Activated naive CD8-positive, alpha-beta T cell (primary cell): ENCODE results near the gene MACF1.
"Not testable (repeated sequence)": the region's sequence is repeated elsewhere in the genome, so short reads cannot be mapped to it uniquely, and the experiment has no call there.

Experiments
- H3K27ac Mint-ChIP-seq: one replicate; pipeline ENCODE4 v1.8.0; 2021; ENCODE audit warnings: mixed read lengths
- H3K27me3 Mint-ChIP-seq: one replicate; pipeline ENCODE4 v1.8.0; 2021; ENCODE audit warnings: mixed read lengths
- H3K36me3 Mint-ChIP-seq: one replicate; pipeline ENCODE4 v1.8.0; 2021; ENCODE audit warnings: mixed read lengths
- H3K4me1 Mint-ChIP-seq: one replicate; pipeline ENCODE4 v1.8.0; 2021; ENCODE audit warnings: low read depth, mixed read lengths
- H3K4me3 Mint-ChIP-seq: one replicate; pipeline ENCODE4 v1.8.0; 2021; ENCODE audit warnings: mild to moderate bottlenecking, mixed read lengths
- H3K9me3 Mint-ChIP-seq: one replicate; pipeline ENCODE4 v1.8.0; 2021; ENCODE audit warnings: low read depth, mixed read lengths

Gene MACF1, protein sequence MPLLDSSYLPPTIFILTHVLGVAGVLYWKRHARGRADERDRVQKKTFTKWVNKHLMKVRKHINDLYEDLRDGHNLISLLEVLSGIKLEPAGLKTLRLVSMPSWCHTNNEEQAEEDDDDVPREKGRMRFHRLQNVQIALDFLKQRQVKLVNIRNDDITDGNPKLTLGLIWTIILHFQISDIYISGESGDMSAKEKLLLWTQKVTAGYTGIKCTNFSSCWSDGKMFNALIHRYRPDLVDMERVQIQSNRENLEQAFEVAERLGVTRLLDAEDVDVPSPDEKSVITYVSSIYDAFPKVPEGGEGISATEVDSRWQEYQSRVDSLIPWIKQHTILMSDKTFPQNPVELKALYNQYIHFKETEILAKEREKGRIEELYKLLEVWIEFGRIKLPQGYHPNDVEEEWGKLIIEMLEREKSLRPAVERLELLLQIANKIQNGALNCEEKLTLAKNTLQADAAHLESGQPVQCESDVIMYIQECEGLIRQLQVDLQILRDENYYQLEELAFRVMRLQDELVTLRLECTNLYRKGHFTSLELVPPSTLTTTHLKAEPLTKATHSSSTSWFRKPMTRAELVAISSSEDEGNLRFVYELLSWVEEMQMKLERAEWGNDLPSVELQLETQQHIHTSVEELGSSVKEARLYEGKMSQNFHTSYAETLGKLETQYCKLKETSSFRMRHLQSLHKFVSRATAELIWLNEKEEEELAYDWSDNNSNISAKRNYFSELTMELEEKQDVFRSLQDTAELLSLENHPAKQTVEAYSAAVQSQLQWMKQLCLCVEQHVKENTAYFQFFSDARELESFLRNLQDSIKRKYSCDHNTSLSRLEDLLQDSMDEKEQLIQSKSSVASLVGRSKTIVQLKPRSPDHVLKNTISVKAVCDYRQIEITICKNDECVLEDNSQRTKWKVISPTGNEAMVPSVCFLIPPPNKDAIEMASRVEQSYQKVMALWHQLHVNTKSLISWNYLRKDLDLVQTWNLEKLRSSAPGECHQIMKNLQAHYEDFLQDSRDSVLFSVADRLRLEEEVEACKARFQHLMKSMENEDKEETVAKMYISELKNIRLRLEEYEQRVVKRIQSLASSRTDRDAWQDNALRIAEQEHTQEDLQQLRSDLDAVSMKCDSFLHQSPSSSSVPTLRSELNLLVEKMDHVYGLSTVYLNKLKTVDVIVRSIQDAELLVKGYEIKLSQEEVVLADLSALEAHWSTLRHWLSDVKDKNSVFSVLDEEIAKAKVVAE (N-terminal part only)

DNA sequence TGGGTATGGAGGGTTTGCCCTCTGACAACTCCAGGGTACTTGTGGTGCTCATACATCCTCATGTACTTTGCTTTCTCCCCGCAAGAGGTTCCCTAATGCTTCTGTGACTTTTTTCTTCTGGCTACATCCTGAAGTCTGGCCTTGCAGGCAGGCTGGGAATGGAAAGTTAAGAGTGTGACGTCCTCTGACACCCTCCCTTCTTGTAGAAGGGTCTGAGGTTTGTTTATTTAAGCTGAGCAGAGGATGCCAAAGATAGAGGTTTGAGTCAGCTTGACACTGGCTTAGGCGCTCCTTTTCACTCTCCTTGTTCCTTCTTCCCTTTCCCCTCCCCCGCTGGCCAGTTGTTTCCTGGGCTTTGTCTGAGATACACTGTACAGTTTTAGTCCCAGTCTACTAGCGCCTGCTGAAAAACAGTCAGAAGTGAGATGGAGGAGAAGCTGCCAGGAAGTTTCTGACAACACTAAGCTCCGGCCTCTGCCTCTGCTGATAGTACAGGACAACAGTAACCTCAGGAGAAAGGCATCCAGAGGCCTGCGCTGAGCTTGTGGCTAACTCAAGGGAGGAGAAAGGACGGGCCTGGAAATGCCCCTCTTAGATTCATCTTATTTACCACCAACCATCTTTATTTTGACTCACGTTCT is at the start of gene MACF1:
MACF1 (plus strand) TSS at position 255 of the 641 bp plus-strand sequence; CDS start at position 583, 328 bp downstream.
- Mint-ChIP-seq H3K9me3 (no peaks in the 10 kb centered on the region), H3K27ac (peak within 1 kb of the TSS; percentile 96), H3K4me1 (peaks cover 62% of the 10 kb centered on the region), H3K36me3 (peaks cover 4% of the 10 kb centered on the region), H3K4me3 (peak within 1 kb of the TSS; percentile 92), H3K27me3 (no peaks in the 10 kb centered on the region)

DNA sequence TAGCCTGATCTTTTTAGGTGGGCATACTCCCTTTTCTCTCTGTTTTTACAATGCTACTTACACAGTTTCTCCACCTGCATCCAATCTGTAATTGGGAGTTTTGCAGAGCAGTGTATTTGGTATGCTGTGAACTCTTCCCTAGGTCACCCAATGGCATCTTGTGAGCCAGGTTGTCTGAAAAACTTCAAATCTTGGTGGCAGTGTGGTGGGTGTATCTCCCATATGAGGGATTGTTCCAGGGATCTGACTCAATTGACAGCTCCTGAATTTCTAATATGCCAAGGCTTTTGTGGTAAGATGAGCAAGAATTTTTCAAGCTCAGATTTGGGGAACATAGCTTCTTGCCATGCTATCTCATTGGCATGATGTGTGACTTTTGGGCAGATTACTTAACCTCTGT is 47.2 kb upstream of the MACF1 start:
- Mint-ChIP-seq H3K36me3 (peaks cover 2% of the 10 kb centered on the region), H3K27me3 (no peaks in the 10 kb centered on the region), H3K27ac (no peak overlapping the region), H3K4me3 (no peak overlapping the region), H3K4me1 (peaks cover 10% of the 10 kb centered on the region), H3K9me3 (no peaks in the 10 kb centered on the region)

DNA sequence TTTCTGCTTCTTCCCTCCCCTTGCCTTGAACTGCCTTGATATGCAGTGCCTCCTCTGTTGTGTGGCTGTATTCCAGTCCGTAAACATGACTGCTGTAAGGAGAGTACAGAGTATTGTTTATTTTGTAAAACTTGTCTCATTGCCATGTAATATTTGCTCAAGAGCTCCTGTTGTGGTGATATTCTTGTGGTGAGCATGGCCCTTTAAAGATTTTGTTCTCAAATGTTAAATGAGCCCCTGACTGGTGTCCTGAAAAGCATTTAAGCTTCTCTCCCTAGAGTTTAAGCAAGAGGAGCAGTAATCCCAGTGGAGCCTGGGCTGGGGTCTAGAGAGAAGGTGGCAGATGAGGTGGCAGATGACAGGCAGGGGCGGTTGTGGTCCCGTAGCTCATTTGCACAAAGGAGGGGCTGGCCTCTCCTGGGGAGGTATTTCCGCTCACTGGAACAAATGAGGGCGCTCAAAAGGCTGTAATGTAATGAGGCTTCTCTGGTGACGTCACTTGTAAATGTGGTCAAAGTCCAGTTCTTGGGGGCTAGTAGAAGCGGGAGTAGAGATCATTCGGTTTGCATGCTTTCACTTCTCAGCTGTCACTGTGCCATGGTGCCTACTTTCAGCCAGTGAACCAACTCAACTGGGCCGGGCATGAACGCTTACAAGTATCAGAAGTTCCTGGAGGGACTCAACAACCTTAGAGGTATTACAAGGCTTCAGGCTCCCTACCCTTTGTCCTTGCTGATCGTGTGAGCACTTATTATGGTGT is 46.0 kb upstream of the MACF1 start:
- peaks cover 2% of the 10 kb centered on the region for H3K36me3 Mint-ChIP-seq
- H3K4me3 Mint-ChIP-seq = no peak overlapping the region
- H3K9me3 Mint-ChIP-seq = no peaks in the 10 kb centered on the region
- H3K27me3 Mint-ChIP-seq = no peaks in the 10 kb centered on the region
- no peak overlapping the region for H3K27ac Mint-ChIP-seq
- H3K4me1 Mint-ChIP-seq = peaks cover 13% of the 10 kb centered on the region

DNA sequence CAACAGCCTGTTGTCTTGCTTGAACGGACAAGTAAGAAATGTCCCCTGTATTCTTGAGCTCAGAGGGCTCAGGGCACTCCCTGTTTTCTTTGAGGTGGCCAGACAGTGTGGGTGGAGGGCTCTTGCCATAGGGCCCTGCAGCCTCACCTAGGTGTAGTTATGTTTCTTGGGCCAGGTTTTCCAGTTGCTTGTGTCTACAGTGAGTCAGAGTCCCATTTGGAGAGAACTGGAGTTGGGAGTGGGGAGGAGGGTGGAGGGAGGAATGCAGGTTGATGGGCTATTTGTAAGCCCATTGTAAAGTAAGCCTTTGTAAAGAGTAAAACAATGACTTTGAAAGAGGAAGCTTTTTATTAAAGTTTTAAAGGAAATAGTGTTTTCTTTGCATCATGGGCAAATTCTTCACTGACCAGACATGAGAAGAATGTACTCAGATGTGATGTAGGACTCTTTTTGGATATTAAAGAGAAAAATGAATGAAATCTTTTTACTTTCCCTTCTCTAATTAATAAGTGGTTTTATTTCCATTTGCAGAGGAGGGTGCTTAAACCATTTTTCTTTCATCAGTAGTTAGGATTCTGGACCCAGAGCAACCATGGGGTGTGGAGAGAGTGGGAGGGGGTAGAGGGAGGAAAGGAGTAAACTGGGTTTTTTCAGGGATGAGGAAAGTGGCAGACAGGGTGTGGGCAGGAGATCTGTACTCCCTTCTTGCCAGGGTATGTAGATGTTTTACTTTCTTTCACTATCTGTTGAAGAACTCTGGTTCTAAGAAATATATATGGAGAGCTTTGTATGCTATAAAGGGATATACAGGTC is 45.1 kb upstream of the MACF1 start:
- no peak overlapping the region for H3K27ac Mint-ChIP-seq
- H3K36me3 Mint-ChIP-seq = peaks cover 2% of the 10 kb centered on the region
- no peaks in the 10 kb centered on the region for H3K9me3 Mint-ChIP-seq
- no peak overlapping the region for H3K4me3 Mint-ChIP-seq
- no peaks in the 10 kb centered on the region for H3K27me3 Mint-ChIP-seq
- H3K4me1 Mint-ChIP-seq = peaks cover 13% of the 10 kb centered on the region

DNA sequence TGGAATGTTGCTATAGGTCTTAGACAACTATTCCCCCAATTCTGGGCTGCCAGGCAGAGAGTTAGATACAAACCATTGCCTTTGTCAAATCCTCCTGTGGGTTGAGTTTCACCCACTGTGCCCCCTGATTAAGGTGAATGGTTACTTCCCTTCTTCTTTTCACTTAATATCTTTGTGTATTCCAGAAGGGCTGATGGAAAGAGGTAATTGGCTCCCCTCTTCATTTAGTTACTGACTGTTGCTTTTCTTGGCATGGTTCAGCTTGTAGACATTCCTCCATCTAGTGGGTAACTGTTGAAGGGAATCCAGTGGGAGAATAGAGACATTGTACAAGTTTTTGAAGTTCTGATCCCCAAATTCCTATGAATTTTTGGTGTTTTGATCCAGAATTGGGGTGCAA is 43.8 kb upstream of the MACF1 start:
- Mint-ChIP-seq H3K36me3 (no peaks in the 10 kb centered on the region), H3K27ac (no peak overlapping the region), H3K4me3 (no peak overlapping the region), H3K9me3 (no peaks in the 10 kb centered on the region), H3K4me1 (peaks cover 12% of the 10 kb centered on the region), H3K27me3 (no peaks in the 10 kb centered on the region)

DNA sequence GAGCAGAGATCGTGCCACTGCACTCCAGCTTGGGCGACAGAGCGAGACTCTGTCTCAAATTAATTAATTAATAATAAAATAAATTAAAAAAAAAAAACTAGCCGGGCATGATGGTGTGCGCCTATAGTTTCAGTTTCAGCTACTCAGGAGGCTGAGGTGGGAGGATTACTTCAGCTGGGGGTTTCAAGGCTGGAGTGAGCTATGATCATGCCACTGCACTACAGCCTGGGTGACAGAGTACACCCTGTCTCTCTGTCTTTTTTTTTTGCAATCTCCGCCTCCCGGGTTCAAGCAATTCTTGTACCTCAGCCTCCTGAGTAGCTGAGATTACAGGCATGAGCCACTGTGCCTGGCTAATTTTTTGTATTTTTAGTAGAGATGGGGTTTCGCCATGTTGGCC is 42.7 kb upstream of the MACF1 start:
- not testable (repeated sequence) for H3K27me3 Mint-ChIP-seq, H3K4me3 Mint-ChIP-seq, H3K36me3 Mint-ChIP-seq

DNA sequence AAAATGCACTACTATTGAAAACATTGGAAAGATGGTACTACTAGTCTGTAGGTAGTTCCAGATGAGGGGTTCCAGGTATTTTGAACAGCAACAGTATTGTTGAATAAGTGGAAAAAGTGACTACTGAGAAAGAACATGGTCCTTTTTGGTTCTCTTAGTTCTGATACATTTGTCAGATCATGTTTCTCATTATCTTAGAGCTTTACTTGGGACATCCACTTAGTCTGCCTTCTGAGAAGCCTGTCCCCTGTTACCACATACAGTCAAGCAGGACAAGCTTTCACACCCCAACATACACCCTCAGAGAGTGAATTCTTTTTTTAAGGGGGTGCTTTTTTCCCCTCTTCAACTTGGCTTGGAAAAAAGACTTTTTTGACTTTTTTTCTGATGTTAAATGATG is 41.0 kb upstream of the MACF1 start:
- Mint-ChIP-seq H3K4me1 (peaks cover 13% of the 10 kb centered on the region), H3K4me3 (no peak overlapping the region), H3K36me3 (no peaks in the 10 kb centered on the region), H3K9me3 (no peaks in the 10 kb centered on the region), H3K27ac (no peak overlapping the region), H3K27me3 (no peaks in the 10 kb centered on the region)

More for the DNA sequence above, 42.7 kb upstream of the MACF1 start:
- not testable (repeated sequence) for H3K9me3 Mint-ChIP-seq, H3K27ac Mint-ChIP-seq
- H3K4me1 Mint-ChIP-seq = peaks cover 13% of the 10 kb centered on the region

DNA sequence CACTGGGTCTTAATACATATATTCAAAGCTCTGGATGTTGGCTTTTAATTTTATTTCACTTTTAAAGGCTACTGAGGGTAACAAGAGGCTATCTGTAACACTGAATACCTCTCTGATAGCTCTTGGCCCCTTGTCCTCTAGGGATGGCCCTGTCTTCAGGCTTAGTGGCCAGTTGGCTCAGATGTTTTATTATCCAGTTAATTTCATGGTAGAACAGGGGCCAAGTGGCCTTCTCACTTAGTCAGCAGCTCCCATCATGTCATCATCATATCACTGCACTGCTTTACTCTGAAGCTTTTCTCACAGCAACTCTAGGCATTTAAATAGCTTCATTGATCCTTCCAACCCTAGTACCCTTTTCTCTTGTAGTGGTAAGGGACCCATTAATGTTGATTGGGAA is 40.2 kb upstream of the MACF1 start:
- Mint-ChIP-seq H3K9me3 (no peaks in the 10 kb centered on the region), H3K4me3 (no peak overlapping the region), H3K27ac (no peak overlapping the region), H3K36me3 (no peaks in the 10 kb centered on the region), H3K27me3 (no peaks in the 10 kb centered on the region), H3K4me1 (peaks cover 13% of the 10 kb centered on the region)

DNA sequence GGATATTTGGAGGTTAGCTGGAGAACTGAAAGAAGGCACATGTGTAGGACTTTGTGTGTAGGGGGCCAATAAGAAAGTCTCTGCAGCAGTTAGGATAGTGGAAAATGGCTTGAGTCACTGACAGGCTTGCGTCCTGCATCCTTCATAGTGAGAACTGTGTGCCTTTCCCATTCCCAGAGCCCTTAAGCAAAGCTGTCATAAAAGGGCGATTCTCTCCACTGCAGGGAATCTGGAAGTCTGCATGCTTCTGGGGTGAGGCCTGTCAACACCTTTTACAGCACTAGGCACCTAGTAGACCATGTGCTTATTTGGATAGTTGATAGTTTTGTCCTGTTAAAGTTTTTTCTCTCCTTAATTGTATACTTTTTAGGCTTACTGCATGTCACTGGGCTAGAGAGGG is 39.4 kb upstream of the MACF1 start:
- Mint-ChIP-seq H3K4me3 (no peak overlapping the region), H3K27me3 (no peaks in the 10 kb centered on the region), H3K9me3 (no peaks in the 10 kb centered on the region), H3K4me1 (peaks cover 13% of the 10 kb centered on the region), H3K27ac (no peak overlapping the region), H3K36me3 (no peaks in the 10 kb centered on the region)

DNA sequence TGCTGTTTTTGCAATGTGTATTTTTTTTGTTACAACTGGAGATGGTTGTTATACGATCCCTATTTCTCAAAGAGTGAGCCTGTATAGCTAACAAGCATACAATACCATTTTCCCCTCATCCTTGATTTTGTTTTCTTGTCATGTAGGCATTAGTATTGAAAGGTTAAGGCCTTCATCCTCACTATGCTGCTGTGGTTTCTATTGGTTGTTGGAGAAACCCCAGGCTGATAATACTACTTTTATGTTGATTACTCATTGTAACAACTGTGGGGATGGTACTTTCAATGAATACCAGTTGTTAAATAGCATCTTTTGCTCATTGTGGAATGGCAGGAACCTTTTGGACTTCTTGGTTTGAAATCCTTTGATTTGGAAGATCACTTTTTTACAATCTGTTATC is 39.0 kb upstream of the MACF1 start:
- Mint-ChIP-seq H3K27ac (no peak overlapping the region), H3K4me3 (no peak overlapping the region), H3K27me3 (no peaks in the 10 kb centered on the region), H3K36me3 (no peaks in the 10 kb centered on the region), H3K4me1 (peaks cover 13% of the 10 kb centered on the region), H3K9me3 (no peaks in the 10 kb centered on the region)

DNA sequence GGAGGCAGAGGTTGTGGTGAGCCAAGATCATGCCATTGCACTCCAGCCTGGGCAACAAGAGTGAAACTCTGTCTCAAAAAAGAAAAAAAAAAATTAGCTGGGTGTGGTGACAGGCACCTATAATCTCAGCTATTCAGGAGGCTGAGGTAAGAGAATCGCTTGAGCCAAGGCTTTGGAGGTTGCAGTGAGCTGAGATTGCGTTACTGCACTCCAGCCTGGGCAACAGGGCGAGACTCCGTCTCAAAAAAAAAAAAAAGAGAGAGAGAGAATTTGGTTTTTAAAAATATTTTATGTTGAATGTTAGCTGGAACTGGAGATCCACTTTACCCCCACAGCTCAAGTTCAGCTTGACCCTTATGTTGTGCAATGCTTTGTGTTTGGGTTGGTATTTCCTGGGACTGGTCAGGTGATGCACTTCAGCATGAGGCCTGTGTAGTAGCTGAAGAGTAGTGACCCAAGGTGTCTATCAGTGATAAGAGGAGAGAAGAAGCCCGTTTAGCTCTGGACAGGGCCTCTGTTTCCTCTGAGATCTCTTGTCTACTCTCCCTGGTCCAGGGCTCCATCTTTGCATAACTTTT is 36.8 kb upstream of the MACF1 start:
- Mint-ChIP-seq H3K9me3 (no peaks in the 10 kb centered on the region), H3K4me1 (peaks cover 13% of the 10 kb centered on the region), H3K27me3 (no peaks in the 10 kb centered on the region), H3K36me3 (no peaks in the 10 kb centered on the region), H3K4me3 (no peak overlapping the region), H3K27ac (no peak overlapping the region)

DNA sequence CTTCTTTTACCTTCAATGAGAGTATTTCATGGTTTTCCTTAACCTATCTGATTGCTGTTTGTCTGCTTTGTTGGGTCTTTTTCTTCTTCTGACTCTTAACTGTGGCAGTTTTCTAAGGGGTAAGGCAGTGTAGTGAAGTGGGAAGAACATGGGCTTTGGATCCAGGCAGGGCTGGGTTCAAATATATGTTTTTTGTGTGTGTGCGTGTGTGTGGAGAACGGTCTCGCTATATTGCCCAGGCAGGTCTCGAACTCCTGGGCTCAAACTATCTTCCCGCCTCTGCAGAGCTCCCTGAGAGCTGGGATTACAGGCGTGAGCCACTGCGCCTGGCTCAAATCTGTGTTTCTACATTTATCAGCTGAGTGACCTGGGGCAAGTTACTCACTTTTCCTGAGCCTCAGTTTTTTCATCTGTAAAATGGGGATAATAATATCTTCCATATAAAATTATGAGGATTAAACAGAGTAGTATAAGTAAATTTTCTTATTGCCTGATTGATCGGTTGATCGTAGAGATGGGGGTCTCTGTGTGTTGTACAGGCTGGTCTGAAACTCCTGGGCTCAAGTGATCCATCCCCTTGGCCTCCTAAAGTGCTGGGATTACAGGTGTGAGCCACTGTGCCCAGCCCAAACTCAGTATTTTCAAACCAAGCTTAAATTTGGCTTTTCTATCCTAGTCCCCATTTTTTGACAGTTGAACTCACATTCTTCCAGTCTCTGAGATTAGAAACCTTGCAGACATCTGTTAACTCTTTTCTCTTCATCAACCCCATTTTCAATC is 36.0 kb upstream of the MACF1 start:
- H3K4me3 Mint-ChIP-seq = no peak overlapping the region
- no peaks in the 10 kb centered on the region for H3K27me3 Mint-ChIP-seq
- no peaks in the 10 kb centered on the region for H3K36me3 Mint-ChIP-seq

More for the DNA sequence above, 36.0 kb upstream of the MACF1 start:
- H3K27ac Mint-ChIP-seq = no peak overlapping the region
- H3K4me1 Mint-ChIP-seq = peaks cover 10% of the 10 kb centered on the region
- H3K9me3 Mint-ChIP-seq = no peaks in the 10 kb centered on the region
